GM12878 (cell line): ENCODE measurements around the gene TUFM. TPM values are rescaled to one million over a fixed set of nuclear protein-coding genes. Genes with fewer than 3 reads are reported as not detected.
A peak's percentile ranks its signal among the peaks of the same experiment; 100 is the strongest.

ENCODE experiments used
- ATAC-seq: fragments of 200-7000 bp; cut with Tn5 transposase; 3 replicates; pipeline ENCODE4 v1.9.1; 2020; ENCODE audit warnings: mild to moderate bottlenecking, moderate library complexity
- BruUV-seq: library from RNA; stranded (reverse); fragments of 400-500 nt; replicated peaks from 2 replicates; lab custom pipeline; 2021; lab: Mats Ljungman, UMichigan
- CTCF ChIA-PET: fragments of 300-600 bp; sonication (Branson Sonifier 250); formaldehyde crosslinking; extraction: SDS; loops from one replicate; lab custom pipeline; 2021; ENCODE audit warnings: inconsistent platforms; lab: Yijun Ruan, JAX
- POLR2A ChIA-PET: fragments of 350-600 bp; formaldehyde crosslinking; extraction: SDS; loops from one replicate; lab custom pipeline; 2021; ENCODE audit warnings: inconsistent platforms; lab: Charles Lee
- RAD21 ChIA-PET: fragments of 300-600 bp; sonication (Branson Sonifier 250); formaldehyde crosslinking; loops from one replicate; lab custom pipeline; 2023; ENCODE audit warnings: antibody characterized with exemption; ENCODE audit not compliant: unreplicated experiment; lab: Charles Lee
- SMC1A ChIA-PET: fragments of 300-600 bp; sonication (Branson Sonifier 250); formaldehyde crosslinking; loops from one replicate; lab custom pipeline; 2023; ENCODE audit not compliant: unreplicated experiment, uncharacterized antibody; lab: Charles Lee
- DNase-seq: peaks from one replicate; pipeline ENCODE4 v3.0.0-alpha.2; 2011; ENCODE audit warnings: low read depth, low spot score
- FAIRE-seq: peaks from 3 replicates; lab custom pipeline; 2011; peaks lifted over from hg19 to GRCh38; lab: Jason Lieb, UNC
- H2AFZ ChIP-seq: 2 replicates; pipeline ENCODE4 v1.6.0; 2011; ENCODE audit warnings: low read depth, low read length, control low read depth; ENCODE audit not compliant: control insufficient read depth
- H3K27ac ChIP-seq: 2 replicates; pipeline ENCODE4 v1.5.1; 2011; ENCODE audit warnings: control low read depth; ENCODE audit not compliant: control insufficient read depth, insufficient read depth
- H3K27me3 ChIP-seq, 2 experiments: replicated peaks in 1 of 2; 2 replicates each; pipeline versions ENCODE4 v1.6.0 to v1.6.1; 2011; ENCODE audit warnings: low read length in 1 of 2; ENCODE audit not compliant: control insufficient read depth in 2 of 2, insufficient read depth in 2 of 2
- H3K36me3 ChIP-seq, 2 experiments: 2 replicates each; pipeline ENCODE4 v1.5.1; 2011; ENCODE audit warnings: low read length in 1 of 2; ENCODE audit not compliant: control insufficient read depth in 2 of 2, insufficient read depth in 2 of 2
- H3K4me1 ChIP-seq: 2 replicates; pipeline ENCODE4 v1.6.1; 2011; ENCODE audit warnings: mild to moderate bottlenecking, low read length, moderate library complexity, mixed read lengths; ENCODE audit not compliant: control insufficient read depth, insufficient read depth
- H3K4me2 ChIP-seq: 2 replicates; pipeline ENCODE4 v1.6.0; 2011; ENCODE audit warnings: control low read depth; ENCODE audit not compliant: control insufficient read depth, insufficient read depth
- H3K4me3 ChIP-seq: fragments of 200-600 bp; sonication (generic); 2 replicates; pipeline ENCODE4 v1.5.1; 2016
- H3K79me2 ChIP-seq: 2 replicates; pipeline ENCODE4 v1.6.0; 2011; ENCODE audit warnings: low read length; ENCODE audit not compliant: control insufficient read depth, insufficient read depth
- H3K9ac ChIP-seq: 2 replicates; pipeline ENCODE4 v1.8.0; 2011; ENCODE audit warnings: low read length, control low read depth, mixed read lengths; ENCODE audit not compliant: control insufficient read depth, insufficient read depth
- H3K9me3 ChIP-seq: replicated peaks from 3 replicates; pipeline ENCODE4 v1.5.1; 2011; ENCODE audit warnings: mild to moderate bottlenecking, low read length; ENCODE audit not compliant: control insufficient read depth, insufficient read depth
- H4K20me1 ChIP-seq: 2 replicates; pipeline ENCODE4 v1.6.0; 2011; ENCODE audit not compliant: control insufficient read depth, insufficient read depth
- BHLHE40 ChIP-seq, 2 experiments: fragments of 450-650 bp in 1 of 2; IDR thresholded peaks; 2 replicates each; pipeline ENCODE4 v1.6.1; 2011 to 2017; ENCODE audit warnings: low read depth in 2 of 2, borderline replicate concordance in 1 of 2, improper control_type of control experiment in 1 of 2, low read length in 1 of 2, mild to moderate bottlenecking in 1 of 2
- CHD1 ChIP-seq: IDR thresholded peaks from 2 replicates; pipeline ENCODE4 v1.6.1; 2012; ENCODE audit warnings: low read depth, low read length, improper control_type of control experiment
- CHD2 ChIP-seq: IDR thresholded peaks from 2 replicates; pipeline ENCODE4 v1.6.1; 2011; ENCODE audit warnings: low read depth, low read length, improper control_type of control experiment, borderline replicate concordance
- DPF2 ChIP-seq: fragments of 450-650 bp; IDR thresholded peaks from 2 replicates; pipeline ENCODE4 v1.6.1; 2017; ENCODE audit warnings: mild to moderate bottlenecking
- EED ChIP-seq: sonication (generic); IDR thresholded peaks from 2 replicates; pipeline ENCODE4 v1.6.1; 2016; ENCODE audit warnings: antibody characterized with exemption, low read depth
- GATAD2B ChIP-seq: fragments of 450-650 bp; conservative IDR thresholded peaks from 2 replicates; pipeline ENCODE4 v1.6.1; 2017; ENCODE audit warnings: low read depth, mild to moderate bottlenecking, moderate library complexity
- IKZF1 ChIP-seq: fragments of 450-650 bp; conservative IDR thresholded peaks from 2 replicates; pipeline ENCODE4 v1.6.1; 2017; ENCODE audit warnings: antibody characterized with exemption, mild to moderate bottlenecking
- IRF4 ChIP-seq: IDR thresholded peaks from 2 replicates; pipeline ENCODE4 v1.6.1; 2011; ENCODE audit warnings: low read depth, low read length
- MTA2 ChIP-seq: fragments of 450-650 bp; IDR thresholded peaks from 2 replicates; pipeline ENCODE4 v1.6.1; 2016; ENCODE audit warnings: low read depth, mild to moderate bottlenecking, moderate library complexity
- MYC ChIP-seq: IDR thresholded peaks from 2 replicates; pipeline ENCODE4 v1.6.1; 2011; ENCODE audit warnings: mild to moderate bottlenecking, low read length, moderate library complexity, inconsistent platforms; ENCODE audit not compliant: insufficient read depth, insufficient replicate concordance, insufficient read length, severe bottlenecking
- NBN ChIP-seq: fragments of 450-650 bp; IDR thresholded peaks from 2 replicates; pipeline ENCODE4 v1.6.1; 2016
- NRF1 ChIP-seq: conservative IDR thresholded peaks from 2 replicates; pipeline ENCODE4 v1.6.1; 2011; ENCODE audit warnings: mild to moderate bottlenecking, low read depth, low read length, improper control_type of control experiment
- POLR2AphosphoS2 ChIP-seq: IDR thresholded peaks from 2 replicates; pipeline ENCODE4 v1.6.1; 2011; ENCODE audit warnings: low read depth, mild to moderate bottlenecking, low read length, improper control_type of control experiment, moderate library complexity
- POLR2AphosphoS5 ChIP-seq: IDR thresholded peaks from 2 replicates; pipeline ENCODE4 v1.6.1; 2011; ENCODE audit warnings: mild to moderate bottlenecking, low read length, inconsistent platforms
- POU2F2 ChIP-seq: IDR thresholded peaks from 3 replicates; pipeline ENCODE4 v1.6.1; 2011; ENCODE audit warnings: low read depth, mild to moderate bottlenecking, low read length, borderline replicate concordance
- TCF3 ChIP-seq: IDR thresholded peaks from 2 replicates; pipeline ENCODE4 v1.6.1; 2012; ENCODE audit warnings: low read depth, mild to moderate bottlenecking, low read length, borderline replicate concordance; ENCODE audit not compliant: insufficient read depth
- ZBED1 ChIP-seq: IDR thresholded peaks from 2 replicates; pipeline ENCODE4 v1.6.1; 2016; ENCODE audit warnings: borderline replicate concordance
- WGBS: methylation state at CpG from one replicate; pipeline ENCODE4 v1.1.6; 2016; ENCODE audit warnings: low lambda C conversion rate; ENCODE audit not compliant: insufficient replicate concordance, insufficient coverage; ENCODE audit errors: missing lambda C conversion rate; 5-methylcytosine and 5-hydroxymethylcytosine counted together
- in situ Hi-C: fragments of 300-500 bp; cut with MboI; formaldehyde crosslinking; loops from 9 replicates; pipeline ENCODE4 v1.14.3; 2018; ENCODE audit warnings: mixed read lengths
- intact Hi-C: fragments of 100-400 bp; cut with micrococcal nuclease; formaldehyde crosslinking; loops from one replicate; pipeline ENCODE4 v1.14.2; 2022; ENCODE audit not compliant: unreplicated experiment
- polyA plus RNA-seq, 11 experiments: library from polyadenylated mRNA; depleted of rRNA in 4 of 11; unstranded in 6 of 11; stranded (reverse) in 5 of 11; fragments of >200 nt; fragmentation: Nextera tagmentation in 4 of 11; fragmentation: Illumina TruSeq in 1 of 11; extraction: Ambion mirVana in 4 of 11; extraction: Trizol in 1 of 11; gene quantifications; 1 replicate in 1 of 11; 2 replicates in 10 of 11; pipeline versions ENCODE4 v1.2.1 to v1.2.3, GENCODE V29; 2011 to 2016; ENCODE audit warnings: inconsistent platforms in 2 of 11, missing spikeins in 2 of 11, low read depth in 1 of 11
- total RNA-seq, 4 experiments: library from RNA; depleted of rRNA in 3 of 4; stranded (reverse); fragments of >200 nt in 3 of 4; fragmentation: Illumina TruSeq in 1 of 4; extraction: Trizol in 1 of 4; gene quantifications; 2 replicates each; pipeline versions ENCODE4 v1.2.1 to v1.2.3, GENCODE V29; 2013 to 2021

The TUFM gene
- total and polyA plus RNA-seq, 10 of the 15 experiments (the other 5 are each of a cell fraction or from before 2014, with no cell fraction given) = 23.4 to 354 (median 182) TPM

DNA sequence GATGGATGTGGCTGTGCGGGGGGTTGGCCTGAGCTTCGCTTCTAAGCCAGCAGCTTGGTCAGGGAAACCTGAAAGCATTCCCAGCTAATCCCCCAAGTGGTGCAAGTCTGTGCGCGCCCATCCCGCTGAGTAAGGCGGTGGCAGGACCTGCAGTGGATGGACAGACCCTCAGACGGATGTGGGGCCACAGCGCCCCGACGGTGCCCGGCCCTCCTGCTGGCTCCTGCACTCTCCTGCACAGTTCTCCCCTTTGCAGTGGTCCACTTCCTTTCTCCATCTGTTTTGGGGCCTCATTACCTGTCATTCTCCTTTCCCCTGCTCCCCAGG is 34.4 kb upstream of the TUFM start:
- ChIA-PET RAD21 (interaction anchor here (1.4 to 2.7 kb wide), 2 partner anchors 43 to 51 kb away, joined by 3 to 12 read pairs; partner anchors contain the start of gene CD19), POLR2A (interaction anchor here (1.0 to 1.8 kb wide), 2 partner anchors 43 to 70 kb away, joined by 3 to 5 read pairs; partner anchors contain the start of gene NFATC2IP), CTCF (interaction anchor here (1.2 to 2.4 kb wide), 3 partner anchors 10 to 64 kb away, joined by 5 to 10 read pairs (median 7); no protein-coding TSS in a partner anchor), SMC1A (interaction anchor here (1.3 to 2.3 kb wide), 2 partner anchors 43 to 64 kb away, joined by 3 to 26 read pairs; no protein-coding TSS in a partner anchor)
- H3K9me3 ChIP-seq = no peaks in the 10 kb centered on the region
- no peaks in the 10 kb centered on the region for H3K27me3 ChIP-seq
- no peaks in the 10 kb centered on the region for H3K36me3 ChIP-seq
- in situ Hi-C loops (loop anchor here (5.0 kb wide), 1 partner anchor 37 kb away; no protein-coding TSS in a partner anchor), intact Hi-C loops (no loop called here)
- ATAC-seq (no peak), DNase-seq (no peak), FAIRE-seq (no peak)
- H3K9ac ChIP-seq = no peak overlapping the region
- peak overlapping the region; percentile 81 for H2AFZ ChIP-seq
- no peak overlapping the region for H3K27ac ChIP-seq
- peaks cover 13% of the 10 kb centered on the region for H3K4me1 ChIP-seq
- peak overlapping the region; percentile 97 for H3K4me2 ChIP-seq
- H3K4me3 ChIP-seq = peak overlapping the region; percentile 40; the same call in 1 of the 2 replicates
- BruUV-seq = no TSS peak
- no peaks in the 10 kb centered on the region for H4K20me1 ChIP-seq
- 62% methylated on average over 11 of the region's 11 CpGs for WGBS
- no peak for TF ChIP-seq NBN
- no peak for TF ChIP-seq NRF1
- TF ChIP-seq ZBED1 = no peak
- TF ChIP-seq MTA2 = no peak
- TF ChIP-seq, all 136 proteins: peak for 0
- H3K79me2 ChIP-seq = no peaks in the 10 kb centered on the region

DNA sequence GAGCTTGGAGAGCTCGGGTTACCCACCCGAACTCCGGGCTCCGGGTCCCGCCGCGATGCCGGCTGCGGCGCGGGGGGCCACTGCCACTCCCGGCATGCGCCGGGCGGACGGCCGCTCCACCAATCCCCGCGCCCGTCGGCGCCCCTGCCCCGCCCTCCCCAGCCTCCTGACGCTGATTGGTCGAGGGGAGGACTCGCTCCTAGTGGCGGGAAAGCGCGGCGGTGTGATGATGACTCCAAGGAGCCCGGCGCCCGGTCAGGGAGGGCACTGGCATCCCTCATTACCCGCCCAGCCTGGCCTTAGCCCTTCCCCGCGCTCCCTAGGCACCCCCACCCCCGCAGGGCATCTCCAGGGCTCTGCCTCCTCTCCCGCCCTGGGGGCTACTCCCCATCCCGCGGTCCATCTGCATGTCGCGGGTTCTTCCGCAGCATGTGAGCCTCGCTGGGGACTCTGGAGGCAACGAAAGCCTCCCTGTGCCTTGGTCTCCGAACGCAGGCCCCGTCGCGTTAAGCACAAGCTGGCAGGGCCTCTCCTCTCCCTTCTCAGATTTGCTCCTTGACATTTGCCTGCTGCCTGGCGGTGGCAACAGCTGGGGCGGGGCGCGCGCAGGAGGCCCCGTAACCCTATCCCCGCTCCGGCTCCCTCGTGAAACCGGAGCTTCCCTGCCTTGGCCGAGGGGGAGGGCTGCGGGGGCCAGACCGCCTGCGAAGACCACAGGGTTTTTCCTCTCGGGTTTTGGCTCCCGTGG is 33.9 kb upstream of the TUFM start:
- Histone ChIP-seq H3K4me1 (peaks cover 13% of the 10 kb centered on the region), H3K4me3 (peak overlapping the region; percentile 95), H3K27ac (peak overlapping the region; percentile 37; the same call in 1 of the 2 replicates), H3K27me3 (no peaks in the 10 kb centered on the region), H3K79me2 (no peaks in the 10 kb centered on the region), H4K20me1 (no peaks in the 10 kb centered on the region), H3K36me3 (no peaks in the 10 kb centered on the region), H3K9me3 (no peaks in the 10 kb centered on the region), H2AFZ (peak overlapping the region; percentile 85), H3K4me2 (peak overlapping the region; percentile 98), H3K9ac (peak overlapping the region; percentile 77)
- FAIRE-seq = peak; percentile 27
- 17% methylated on average over 45 of the region's 66 CpGs for WGBS
- ChIA-PET RAD21 (interaction anchor here (1.1 to 2.7 kb wide), 5 partner anchors 34 to 65 kb away, joined by 3 to 13 read pairs (median 5); partner anchors contain the start of genes CD19 and TUFM), CTCF (interaction anchor here (1.0 to 2.4 kb wide), 5 partner anchors 11 to 65 kb away, joined by 3 to 10 read pairs (median 7); partner anchors contain the start of genes CD19 and SH2B1), SMC1A (interaction anchor here (0.9 to 2.3 kb wide), 6 partner anchors 12 to 65 kb away, joined by 3 to 26 read pairs (median 5); no protein-coding TSS in a partner anchor), POLR2A (interaction anchor here (0.6 to 1.8 kb wide), 8 partner anchors 17 to 71 kb away, joined by 3 to 5 read pairs (median 4); partner anchors contain the start of genes CD19, NFATC2IP and TUFM)
- intact Hi-C loops = loop anchor here (2.0 to 5.0 kb wide), 2 partner anchors 33 to 52 kb away; partner anchors contain the start of genes CD19 and TUFM
- no TSS peak for BruUV-seq
- ATAC-seq = peak; percentile 96
- in situ Hi-C loops = loop anchor here (5.0 kb wide), 1 partner anchor 37 kb away; no protein-coding TSS in a partner anchor
- peak; percentile 46 for DNase-seq
- peak; percentile 70 for TF ChIP-seq CHD2
- no peak for TF ChIP-seq POLR2AphosphoS2
- no peak for TF ChIP-seq POU2F2
- no peak for TF ChIP-seq TCF3
- TF ChIP-seq GATAD2B = no peak
- TF ChIP-seq POLR2AphosphoS5 = peak; percentile 38; the same call in 1 of the 2 replicates
- TF ChIP-seq BHLHE40 (IDR thresholded peaks at IDR 0.05; ENCODE audit: borderline replicate concordance in 1 of 2, low read depth in 2 of 2, low read length in 1 of 2) = 0 out of 4 replicates have a peak, but pooled peaks of 1 of the 2 experiments have one; percentile 23
- TF ChIP-seq CHD1 = no peak
- TF ChIP-seq DPF2 = no peak
- TF ChIP-seq EED = 0 out of 2 replicates have a peak, but pooled peaks have one; percentile 1
- TF ChIP-seq IKZF1 = 0 out of 2 replicates have a peak, but pooled peaks have one; percentile 13
- TF ChIP-seq IRF4 = no peak
- TF ChIP-seq MYC = no peak
